Suppressor macrophage treated with lipopolysaccharide for 4 hours (primary cell): ENCODE results near the gene RAI1.

Experiments used
- DNase-seq: peaks from one replicate; pipeline ENCODE4 v3.0.0-alpha.2; 2020

Gene RAI1

GRCh38 chr17:17789828-17790636, 108.8 kb downstream of the RAI1 start:
- no peak for DNase-seq

DNA sequence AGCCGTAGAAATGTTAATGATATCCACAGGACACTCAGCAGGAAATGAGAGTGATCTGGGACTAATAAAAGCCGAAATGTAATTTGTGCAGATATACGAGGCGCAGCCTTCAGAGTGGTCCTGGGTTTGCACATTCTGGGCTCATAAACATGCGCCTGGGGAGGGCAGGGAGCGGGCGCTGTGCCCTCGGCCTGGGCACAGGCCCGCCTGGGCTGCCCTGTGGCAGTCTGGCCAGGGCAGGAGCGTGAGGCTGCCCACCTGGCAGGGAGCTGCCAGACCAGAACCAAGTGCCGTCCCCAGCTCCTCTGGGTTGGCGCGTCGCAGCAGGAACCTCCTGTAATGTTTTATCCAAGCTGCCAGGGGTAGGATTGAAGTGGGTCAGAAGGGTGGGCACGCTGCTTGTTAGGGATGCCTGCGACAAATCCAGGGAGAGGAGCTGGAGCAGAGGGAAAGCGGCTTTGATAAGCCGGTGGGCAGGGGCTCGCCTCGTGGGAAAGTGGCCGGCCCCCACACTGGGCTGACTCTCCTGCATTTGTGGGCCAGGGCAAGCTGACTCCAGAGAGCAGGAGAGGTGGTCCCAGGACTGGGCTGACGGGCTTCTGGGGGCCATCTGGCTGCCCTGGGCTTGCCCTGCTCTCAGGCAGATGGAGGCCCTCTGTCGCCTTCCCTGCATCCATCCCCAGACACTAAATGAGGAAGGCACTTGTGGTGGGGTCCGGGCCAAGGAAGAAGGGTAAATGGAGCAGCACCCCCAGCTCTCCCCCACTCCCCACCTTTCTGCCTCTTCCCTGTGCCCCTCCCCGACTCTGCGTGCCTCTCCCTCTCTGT, 109.6 kb downstream of the RAI1 start:
- DNase-seq, result no peak

DNA sequence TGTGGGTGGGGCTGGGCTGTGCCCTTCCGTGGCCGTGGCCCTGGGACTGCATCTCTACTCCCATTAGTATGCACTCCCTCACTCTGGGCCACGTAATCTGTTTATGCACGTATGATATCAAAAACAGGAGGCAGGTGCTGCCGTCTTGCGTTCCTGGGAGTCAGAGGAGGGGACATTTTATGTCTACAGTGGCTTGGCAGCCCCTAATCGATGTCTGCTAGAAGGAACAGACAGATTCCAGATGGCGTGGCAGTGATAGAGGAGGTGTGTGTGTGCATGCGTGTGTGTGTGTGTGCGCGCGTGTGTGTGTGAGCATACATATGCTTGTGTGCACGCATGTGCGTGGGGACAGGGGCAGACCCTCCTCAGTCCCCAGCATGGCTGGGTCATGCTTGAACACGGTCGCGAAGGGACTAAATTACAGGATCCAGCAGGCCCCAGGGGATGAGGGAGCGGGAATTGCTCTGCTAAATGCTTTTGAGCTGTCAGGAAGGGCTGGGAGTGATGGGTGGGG, 110.8 kb downstream of the RAI1 start:
- DNase-seq, result no peak

DNA sequence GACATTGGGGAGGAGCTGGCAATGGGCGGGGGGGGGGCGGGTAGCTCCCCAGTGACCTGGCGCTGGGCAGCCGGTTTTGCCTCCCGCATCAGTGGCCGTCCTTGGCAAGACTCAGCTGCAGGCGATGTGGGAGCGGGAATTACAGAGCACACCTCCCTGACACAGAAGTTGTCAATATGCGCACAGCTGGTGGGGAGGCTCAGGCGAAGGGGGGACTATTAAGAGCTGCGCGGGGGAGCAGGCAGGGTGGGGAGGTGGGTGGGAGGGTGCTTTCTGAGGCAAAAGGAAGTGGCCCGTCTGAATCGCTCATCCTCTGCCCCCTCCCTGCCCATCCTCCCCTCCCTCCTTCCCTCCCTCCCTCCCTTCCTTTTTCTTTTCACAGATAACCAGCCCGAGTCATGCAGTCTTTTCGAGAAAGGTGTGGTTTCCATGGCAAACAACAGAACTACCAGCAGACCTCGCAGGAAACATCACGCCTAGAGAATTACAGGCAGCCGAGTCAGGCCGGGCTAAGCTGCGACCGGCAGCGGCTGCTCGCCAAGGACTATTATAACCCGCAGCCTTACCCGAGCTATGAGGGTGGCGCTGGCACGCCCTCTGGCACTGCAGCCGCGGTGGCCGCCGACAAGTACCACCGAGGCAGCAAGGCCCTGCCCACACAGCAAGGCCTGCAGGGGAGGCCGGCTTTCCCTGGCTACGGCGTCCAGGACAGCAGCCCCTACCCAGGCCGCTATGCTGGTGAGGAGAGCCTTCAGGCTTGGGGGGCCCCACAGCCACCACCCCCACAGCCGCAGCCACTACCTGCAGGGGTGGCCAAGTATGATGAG, 111.5 kb downstream of the RAI1 start:
- DNase-seq, result no peak

- no peak for DNase-seq
Observed at GRCh38 chr17:17793378-17794214, 112.3 kb downstream of the RAI1 start.

DNA sequence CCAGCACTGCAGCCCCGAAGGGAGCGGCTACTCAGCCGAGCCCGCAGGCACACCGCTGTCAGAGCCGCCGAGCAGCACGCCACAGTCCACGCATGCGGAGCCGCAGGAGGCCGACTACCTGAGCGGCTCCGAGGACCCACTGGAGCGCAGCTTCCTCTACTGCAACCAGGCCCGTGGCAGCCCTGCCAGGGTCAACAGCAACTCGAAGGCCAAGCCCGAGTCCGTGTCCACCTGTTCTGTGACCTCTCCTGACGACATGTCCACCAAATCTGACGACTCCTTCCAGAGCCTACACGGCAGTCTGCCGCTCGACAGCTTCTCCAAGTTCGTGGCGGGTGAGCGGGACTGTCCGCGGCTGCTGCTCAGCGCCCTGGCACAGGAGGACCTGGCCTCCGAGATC, 113.1 kb downstream of the RAI1 start:
- no peak for DNase-seq

DNA sequence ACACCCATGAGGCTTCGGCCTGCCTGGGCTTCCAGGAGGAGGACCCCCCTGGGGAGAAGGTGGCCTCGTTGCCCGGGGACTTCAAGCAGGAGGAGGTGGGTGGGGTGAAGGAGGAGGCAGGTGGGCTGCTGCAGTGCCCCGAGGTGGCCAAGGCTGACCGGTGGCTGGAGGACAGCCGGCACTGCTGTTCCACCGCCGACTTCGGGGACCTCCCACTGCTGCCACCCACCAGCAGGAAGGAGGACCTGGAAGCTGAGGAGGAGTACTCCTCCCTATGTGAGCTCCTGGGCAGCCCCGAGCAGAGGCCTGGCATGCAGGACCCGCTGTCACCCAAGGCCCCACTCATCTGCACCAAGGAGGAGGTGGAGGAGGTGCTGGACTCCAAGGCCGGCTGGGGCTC, 114.0 kb downstream of the RAI1 start:
- no peak for DNase-seq

DNA sequence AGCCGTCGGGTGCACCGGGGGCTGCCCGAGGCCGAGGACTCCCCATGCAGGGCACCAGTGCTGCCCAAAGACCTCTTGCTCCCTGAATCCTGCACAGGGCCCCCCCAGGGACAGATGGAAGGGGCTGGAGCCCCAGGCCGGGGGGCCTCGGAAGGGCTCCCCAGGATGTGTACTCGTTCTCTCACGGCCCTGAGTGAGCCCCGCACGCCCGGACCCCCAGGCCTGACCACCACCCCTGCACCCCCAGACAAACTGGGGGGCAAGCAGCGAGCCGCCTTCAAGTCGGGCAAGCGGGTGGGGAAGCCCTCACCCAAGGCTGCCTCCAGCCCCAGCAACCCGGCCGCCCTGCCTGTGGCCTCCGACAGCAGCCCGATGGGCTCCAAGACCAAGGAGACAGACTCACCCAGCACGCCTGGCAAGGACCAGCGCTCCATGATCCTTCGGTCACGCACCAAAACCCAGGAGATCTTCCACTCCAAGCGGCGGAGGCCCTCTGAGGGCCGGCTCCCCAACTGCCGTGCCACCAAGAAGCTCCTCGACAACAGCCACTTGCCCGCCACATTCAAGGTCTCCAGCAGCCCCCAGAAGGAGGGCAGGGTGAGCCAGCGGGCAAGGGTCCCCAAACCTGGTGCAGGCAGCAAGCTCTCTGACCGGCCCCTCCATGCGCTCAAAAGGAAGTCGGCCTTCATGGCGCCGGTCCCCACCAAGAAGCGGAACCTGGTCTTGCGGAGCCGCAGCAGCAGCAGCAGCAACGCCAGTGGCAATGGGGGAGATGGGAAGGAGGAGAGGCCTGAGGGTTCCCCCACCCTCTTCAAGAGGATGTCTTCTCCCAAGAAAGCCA, 114.9 kb downstream of the RAI1 start:
- DNase-seq, result no peak

DNA sequence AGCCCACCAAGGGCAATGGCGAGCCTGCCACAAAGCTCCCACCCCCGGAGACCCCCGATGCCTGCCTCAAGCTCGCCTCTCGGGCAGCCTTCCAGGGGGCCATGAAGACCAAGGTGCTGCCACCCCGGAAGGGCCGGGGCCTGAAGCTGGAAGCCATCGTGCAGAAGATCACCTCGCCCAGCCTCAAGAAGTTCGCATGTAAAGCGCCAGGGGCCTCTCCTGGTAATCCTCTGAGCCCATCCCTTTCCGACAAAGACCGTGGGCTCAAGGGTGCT, 115.5 kb downstream of the RAI1 start:
- no peak for DNase-seq

GRCh38 chr17:17797119-17797809, 116.0 kb downstream of the RAI1 start:
- no peak for DNase-seq

DNA sequence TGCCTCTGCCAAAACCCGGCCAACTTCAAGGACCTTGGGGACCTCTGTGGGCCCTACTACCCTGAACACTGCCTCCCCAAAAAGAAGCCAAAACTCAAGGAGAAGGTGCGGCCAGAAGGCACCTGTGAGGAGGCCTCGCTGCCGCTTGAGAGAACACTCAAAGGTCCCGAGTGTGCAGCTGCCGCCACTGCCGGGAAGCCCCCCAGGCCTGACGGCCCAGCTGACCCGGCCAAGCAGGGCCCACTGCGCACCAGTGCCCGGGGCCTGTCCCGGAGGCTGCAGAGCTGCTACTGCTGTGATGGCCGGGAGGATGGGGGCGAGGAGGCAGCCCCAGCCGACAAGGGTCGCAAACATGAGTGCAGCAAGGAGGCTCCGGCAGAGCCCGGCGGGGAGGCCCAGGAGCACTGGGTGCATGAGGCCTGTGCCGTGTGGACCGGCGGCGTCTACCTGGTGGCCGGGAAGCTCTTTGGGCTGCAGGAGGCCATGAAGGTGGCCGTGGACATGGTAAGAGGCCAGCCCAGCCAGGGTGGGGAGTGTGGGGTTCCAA, 116.8 kb downstream of the RAI1 start:
- no peak for DNase-seq

DNA sequence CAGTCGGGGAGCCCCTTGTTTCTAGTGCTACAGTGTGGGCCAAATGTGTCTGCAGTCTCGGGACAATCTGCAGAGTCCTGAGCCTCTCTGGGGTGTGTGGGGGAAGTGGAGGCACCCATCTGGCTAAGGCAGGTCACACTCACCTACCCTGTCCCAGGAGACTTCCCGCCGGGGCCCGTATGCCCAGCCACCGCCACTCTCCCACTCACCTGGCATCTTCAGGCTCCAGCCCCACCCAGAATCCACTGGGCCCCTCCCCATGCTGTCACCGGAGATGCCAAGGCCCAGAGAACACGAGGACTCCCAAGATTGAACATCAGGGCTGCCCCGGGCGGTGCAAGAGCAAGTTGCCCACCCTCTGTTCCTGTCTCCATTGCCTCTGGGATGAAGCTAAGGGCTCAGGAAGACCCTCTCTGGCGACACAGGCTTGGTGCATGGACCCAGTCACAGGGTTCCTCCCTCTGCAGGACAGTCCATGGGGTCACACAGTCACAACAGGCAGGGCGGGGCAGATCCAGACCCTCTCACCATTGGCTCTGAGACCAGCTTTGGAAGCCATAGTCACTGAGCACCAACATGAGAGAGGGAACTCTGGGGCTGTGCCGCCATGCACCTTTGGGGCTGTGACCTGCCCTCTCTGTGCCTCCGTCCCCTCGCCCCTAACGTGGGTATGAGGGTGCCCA, 117.5 kb downstream of the RAI1 start:
- no peak for DNase-seq

GRCh38 chr17:17800504-17801021, 119.3 kb downstream of the RAI1 start:
- DNase-seq, result no peak

DNA sequence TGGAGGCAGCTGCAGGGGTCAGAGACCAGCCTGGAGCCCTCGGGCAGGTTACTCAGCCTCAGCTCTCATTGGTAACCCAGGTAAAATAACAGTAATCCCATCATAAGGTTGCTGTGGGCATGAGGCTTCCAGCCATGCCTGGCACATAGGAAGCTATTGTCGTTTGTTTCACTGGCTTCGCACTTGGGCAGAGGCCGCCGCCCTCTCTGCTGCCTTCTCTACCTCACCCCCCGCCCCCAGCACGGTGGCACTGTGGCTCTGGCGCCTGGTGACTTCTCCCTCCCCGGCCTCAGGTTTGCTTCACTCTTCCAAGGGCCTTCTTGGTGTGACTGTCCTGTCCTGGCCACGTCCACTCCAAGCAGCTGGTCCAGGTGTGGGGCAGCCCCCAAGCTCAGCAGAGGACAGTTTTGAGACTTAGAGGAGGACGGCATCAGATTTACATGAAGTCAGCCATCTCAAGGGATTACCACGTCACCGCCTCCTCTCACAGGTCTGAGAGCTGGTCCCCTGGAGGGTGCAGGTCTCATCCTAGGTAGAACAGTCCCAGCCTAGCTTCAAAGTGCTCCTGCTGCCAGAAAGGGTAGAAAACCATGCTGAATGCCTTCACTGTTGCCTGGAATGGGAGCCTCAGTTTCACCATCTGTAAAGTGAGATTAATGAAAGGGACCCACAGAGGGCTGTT, 120.7 kb downstream of the RAI1 start:
- DNase-seq, result no peak

DNA sequence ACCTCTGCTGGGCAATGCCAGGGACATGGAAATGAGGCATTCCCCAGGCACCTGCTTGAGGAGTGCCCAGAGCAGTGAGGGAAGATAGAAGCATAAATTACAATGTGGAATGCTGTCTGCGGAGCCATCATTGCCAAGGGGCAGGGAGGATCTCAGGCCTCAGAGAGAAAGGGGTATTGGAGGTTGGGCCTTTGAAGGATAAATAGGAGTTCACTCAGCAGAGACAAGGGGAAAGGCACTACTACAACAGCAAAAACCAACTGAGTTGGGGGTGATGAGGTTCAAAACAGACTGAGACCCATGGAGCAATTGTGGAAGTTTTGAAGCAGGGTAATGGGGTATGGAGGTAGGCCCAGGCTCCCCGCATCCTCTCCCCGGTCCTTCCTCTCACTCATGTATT, 122.7 kb downstream of the RAI1 start:
- no peak for DNase-seq

DNA sequence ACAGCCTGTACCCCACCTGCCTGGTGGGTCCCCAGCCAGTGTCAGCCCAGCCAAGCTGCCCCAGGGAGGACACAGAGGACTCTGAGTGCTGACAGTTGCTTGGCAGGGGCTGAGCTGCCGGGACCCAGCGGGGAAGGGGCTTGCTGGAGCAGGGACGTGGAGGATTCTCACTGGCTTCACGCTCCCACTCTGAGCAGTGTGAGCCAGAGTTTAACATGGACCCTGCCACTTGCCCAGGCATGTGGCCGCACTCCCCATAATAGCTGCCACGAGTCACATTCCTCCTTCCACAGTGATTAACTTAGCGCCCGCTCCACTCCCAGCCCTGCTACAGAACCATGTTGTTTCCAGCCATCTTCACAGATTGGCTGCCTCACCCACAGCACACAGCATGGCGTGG, 124.3 kb downstream of the RAI1 start:
- DNase-seq, result no peak

GRCh38 chr17:17806035-17806434, 124.8 kb downstream of the RAI1 start:
- DNase-seq, result no peak

- DNase-seq, result no peak
Observed at GRCh38 chr17:17806611-17807274, 125.5 kb downstream of the RAI1 start.

DNA sequence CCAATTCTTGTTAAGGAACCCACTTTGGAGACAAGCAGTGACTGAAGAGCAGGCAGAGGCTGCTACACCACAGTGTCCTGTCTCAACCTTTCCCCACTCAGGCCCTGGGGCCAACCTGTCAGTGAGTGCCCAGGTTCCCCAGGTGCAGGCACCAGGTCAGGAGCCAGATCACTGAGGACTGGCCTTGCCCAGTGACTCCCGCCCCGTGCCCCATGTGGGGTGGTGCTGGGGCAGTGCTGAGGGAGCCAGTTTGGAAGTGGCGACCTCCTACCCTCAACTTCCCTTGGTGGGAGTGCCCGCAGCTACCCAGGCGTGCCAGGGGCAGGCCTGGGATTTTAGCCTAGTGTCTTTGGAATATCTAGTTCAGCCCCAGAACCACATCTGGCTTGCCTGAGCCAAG, 126.2 kb downstream of the RAI1 start:
- no peak for DNase-seq
